Mononuclear cell (primary cell): ENCODE measurements around the gene SMIM21. TPM values are rescaled to one million over a fixed set of nuclear protein-coding genes. Genes with fewer than 3 reads are reported as not detected.

ENCODE experiments used
- H3K27me3 ChIP-seq: 2 replicates; pipeline ENCODE4 v1.6.0; 2011; ENCODE audit warnings: low read length, control low read depth; ENCODE audit not compliant: insufficient read depth
- H3K4me1 ChIP-seq: 2 replicates; pipeline ENCODE4 v1.5.1; 2011; ENCODE audit warnings: mild to moderate bottlenecking, low read length, control low read depth; ENCODE audit not compliant: insufficient read depth
- H3K4me3 ChIP-seq: 2 replicates; pipeline ENCODE4 v1.5.1; 2011; ENCODE audit warnings: mild to moderate bottlenecking, low read length, moderate library complexity
- H3K9me3 ChIP-seq: 2 replicates; pipeline ENCODE4 v1.5.1; 2011; ENCODE audit warnings: low read depth, mild to moderate bottlenecking, control low read depth, low read length
- total RNA-seq: library from RNA; depleted of rRNA; stranded (reverse); fragments of >200 nt; gene quantifications from one replicate; pipeline ENCODE4 v1.2.3, GENCODE V29; 2012

SMIM21 gene
- total RNA-seq, 1 donor, result not detected

GRCh38 chr18:75441896-75442295, 14.4 kb upstream of the SMIM21 start:
- no peaks in the 10 kb centered on the region for H3K4me1 ChIP-seq
- no peak overlapping the region for H3K4me3 ChIP-seq
- no peaks in the 10 kb centered on the region for H3K9me3 ChIP-seq
- H3K27me3 ChIP-seq, result peaks cover 9% of the 10 kb centered on the region

GRCh38 chr18:75439348-75439747, 11.8 kb upstream of the SMIM21 start:
- Histone ChIP-seq H3K4me1 (no peaks in the 10 kb centered on the region), H3K27me3 (peaks cover 11% of the 10 kb centered on the region), H3K4me3 (no peak overlapping the region), H3K9me3 (no peaks in the 10 kb centered on the region)

GRCh38 chr18:75438891-75439290, 11.4 kb upstream of the SMIM21 start:
- H3K27me3 ChIP-seq, result peaks cover 10% of the 10 kb centered on the region
- no peaks in the 10 kb centered on the region for H3K4me1 ChIP-seq
- H3K4me3 ChIP-seq, result no peak overlapping the region
- no peaks in the 10 kb centered on the region for H3K9me3 ChIP-seq

- Histone ChIP-seq H3K4me3 (no peak overlapping the region), H3K4me1 (no peaks in the 10 kb centered on the region), H3K27me3 (peaks cover 8% of the 10 kb centered on the region), H3K9me3 (no peaks in the 10 kb centered on the region)
These were observed 10.5 kb upstream of the SMIM21 start for GRCh38 chr18:75437979-75438378.

GRCh38 chr18:75433098-75433497, 5.6 kb upstream of the SMIM21 start:
- H3K4me1 ChIP-seq, result no peaks in the 10 kb centered on the region
- H3K27me3 ChIP-seq, result peaks cover 3% of the 10 kb centered on the region
- H3K9me3 ChIP-seq, result no peaks in the 10 kb centered on the region
- H3K4me3 ChIP-seq, result no peak overlapping the region

GRCh38 chr18:75429975-75430374, 2.5 kb upstream of the SMIM21 start:
- Histone ChIP-seq H3K9me3 (no peaks in the 10 kb centered on the region), H3K4me1 (no peaks in the 10 kb centered on the region), H3K27me3 (no peaks in the 10 kb centered on the region), H3K4me3 (no peak overlapping the region)

- H3K4me1 ChIP-seq, result no peaks in the 10 kb centered on the region
- no peaks in the 10 kb centered on the region for H3K9me3 ChIP-seq
- no peak overlapping the region for H3K4me3 ChIP-seq
- H3K27me3 ChIP-seq, result no peaks in the 10 kb centered on the region
These were observed 987 bp upstream of the SMIM21 start for GRCh38 chr18:75428490-75428889.

GRCh38 chr18:75422341-75422910, 5.1 kb downstream of the SMIM21 start:
- peaks cover 9% of the 10 kb centered on the region for H3K27me3 ChIP-seq
- no peaks in the 10 kb centered on the region for H3K4me1 ChIP-seq
- H3K9me3 ChIP-seq, result no peaks in the 10 kb centered on the region
- H3K4me3 ChIP-seq, result no peak overlapping the region

GRCh38 chr18:75421656-75422055, 5.8 kb downstream of the SMIM21 start:
- Histone ChIP-seq H3K4me1 (no peaks in the 10 kb centered on the region), H3K27me3 (peaks cover 10% of the 10 kb centered on the region), H3K4me3 (no peak overlapping the region), H3K9me3 (no peaks in the 10 kb centered on the region)

GRCh38 chr18:75418293-75419005, 9.1 kb downstream of the SMIM21 start:
- H3K27me3 ChIP-seq, result peaks cover 10% of the 10 kb centered on the region
- no peak overlapping the region for H3K4me3 ChIP-seq
- H3K4me1 ChIP-seq, result no peaks in the 10 kb centered on the region
- H3K9me3 ChIP-seq, result no peaks in the 10 kb centered on the region

- no peaks in the 10 kb centered on the region for H3K4me1 ChIP-seq
- no peaks in the 10 kb centered on the region for H3K27me3 ChIP-seq
- H3K4me3 ChIP-seq, result no peak overlapping the region
- H3K9me3 ChIP-seq, result no peaks in the 10 kb centered on the region
These were observed 16.9 kb downstream of the SMIM21 start for GRCh38 chr18:75410611-75411010.

GRCh38 chr18:75409806-75410205, 17.7 kb downstream of the SMIM21 start:
- Histone ChIP-seq H3K9me3 (no peaks in the 10 kb centered on the region), H3K27me3 (no peaks in the 10 kb centered on the region), H3K4me3 (no peak overlapping the region), H3K4me1 (no peaks in the 10 kb centered on the region)

- Histone ChIP-seq H3K27me3 (no peaks in the 10 kb centered on the region), H3K4me3 (no peak overlapping the region), H3K4me1 (no peaks in the 10 kb centered on the region), H3K9me3 (no peaks in the 10 kb centered on the region)
These were observed 18.7 kb downstream of the SMIM21 start for GRCh38 chr18:75408554-75409506.

GRCh38 chr18:75407468-75408437, 19.8 kb downstream of the SMIM21 start:
- no peaks in the 10 kb centered on the region for H3K9me3 ChIP-seq
- no peaks in the 10 kb centered on the region for H3K27me3 ChIP-seq
- H3K4me3 ChIP-seq, result no peak overlapping the region
- no peaks in the 10 kb centered on the region for H3K4me1 ChIP-seq
